ENCODE measurements around the gene GIGYF2.
"Not testable (repeated sequence)": the region's sequence is repeated elsewhere in the genome, so short reads cannot be mapped to it uniquely, and the experiment has no call there.

Gene GIGYF2

DNA sequence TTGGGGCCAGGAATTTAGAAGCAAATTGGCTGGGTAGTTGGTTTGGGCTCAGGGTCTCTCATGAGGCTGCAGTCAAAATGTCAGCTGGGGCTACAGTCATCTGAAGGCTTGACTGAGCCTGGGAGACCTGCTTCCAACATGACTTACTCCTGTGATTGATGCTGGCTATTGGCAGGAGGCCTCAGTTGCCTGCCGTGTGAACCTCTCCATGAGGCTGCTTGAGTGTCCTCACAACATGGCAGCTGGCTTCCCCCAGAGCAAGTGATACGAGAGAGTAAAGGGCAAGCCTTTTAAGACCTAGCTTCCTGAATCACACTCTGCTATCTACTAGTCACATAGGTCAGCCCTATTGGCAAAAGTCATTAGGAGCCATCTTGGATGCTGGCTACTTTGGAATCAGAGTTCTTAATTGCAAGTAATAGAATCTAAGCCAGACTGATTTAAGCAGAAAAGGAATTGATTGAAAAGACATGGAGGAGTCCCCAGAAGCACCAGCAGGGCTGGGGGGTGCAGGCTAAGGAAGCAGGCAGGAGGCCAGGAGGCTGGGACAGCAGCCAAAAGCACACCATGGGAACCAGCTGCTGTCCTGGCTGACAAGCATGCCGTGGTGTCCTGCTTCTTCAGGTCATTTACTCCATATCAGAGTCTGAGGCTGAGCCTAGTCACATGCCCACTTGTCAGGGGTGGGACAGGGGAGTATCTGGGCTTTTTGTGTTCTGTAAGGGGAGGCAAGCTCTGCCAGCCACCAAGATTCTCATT lies 7.8 kb upstream of the GIGYF2 start:
- DNase-seq (ENCODE audit: low spot score) = no peak

DNA sequence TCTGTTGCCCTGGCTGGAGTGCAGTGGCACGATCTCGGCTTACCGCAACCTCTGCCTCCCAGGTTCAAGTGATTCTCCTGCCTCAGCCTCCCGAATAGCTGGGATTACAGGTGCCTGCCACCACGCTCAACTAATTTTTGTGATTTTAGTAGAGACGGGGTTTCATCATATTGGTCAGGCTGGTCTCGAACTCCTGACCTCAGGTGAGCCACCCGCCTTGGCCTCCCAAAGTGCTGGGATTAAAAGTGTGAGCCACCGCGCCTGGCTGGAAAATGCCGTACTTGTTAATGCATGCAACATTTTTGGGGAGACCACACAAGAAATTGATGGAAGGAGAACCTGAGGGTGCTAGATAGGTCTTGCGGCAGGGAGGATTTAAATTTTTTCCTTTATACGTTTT lies 6.0 kb upstream of the GIGYF2 start:
- not testable (repeated sequence) for DNase-seq (ENCODE audit: low spot score)

DNA sequence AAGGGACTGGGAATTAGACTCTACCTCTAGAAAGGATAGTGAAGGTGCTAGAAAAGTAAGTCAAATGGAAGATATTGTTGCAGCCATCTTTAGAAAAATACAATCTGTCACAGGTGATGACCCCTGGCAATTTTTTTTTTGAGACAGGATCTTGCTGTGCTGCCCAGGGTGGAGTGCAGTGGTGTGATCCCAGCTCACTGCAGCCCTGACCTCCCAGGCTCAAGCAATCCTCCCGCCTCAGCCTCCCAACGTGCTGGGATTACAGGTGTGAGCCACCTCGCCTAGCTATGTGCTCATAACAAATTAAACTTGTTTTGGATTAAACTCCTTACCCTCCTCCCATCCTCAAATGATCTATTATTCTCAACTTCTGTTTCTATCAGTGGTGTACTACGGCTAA lies 3.8 kb upstream of the GIGYF2 start:
- DNase-seq (ENCODE audit: low spot score) = no peak

DNA sequence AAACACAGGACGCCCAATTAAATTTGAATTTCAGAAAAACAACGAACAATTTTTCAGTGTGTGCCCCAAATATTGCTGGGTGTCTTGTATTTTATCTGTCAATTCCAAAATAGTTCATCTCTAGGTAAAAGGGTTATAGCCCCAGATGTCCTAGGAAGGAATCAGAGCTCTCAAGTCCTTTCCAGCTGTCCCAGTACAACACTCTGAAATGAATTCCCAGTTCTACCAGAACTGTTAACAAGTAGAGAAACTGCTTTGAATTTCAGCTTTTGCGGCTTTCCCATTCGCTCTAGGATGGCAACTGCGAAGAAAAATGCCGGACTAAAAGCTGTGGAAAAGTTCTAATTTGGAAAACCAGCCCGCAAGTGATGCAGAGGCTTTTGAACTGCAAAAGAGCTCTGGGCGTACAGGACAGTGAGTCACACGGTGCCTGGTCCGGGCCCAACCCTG lies 497 bp upstream of the GIGYF2 start:
- no peak for DNase-seq (ENCODE audit: low spot score)

DNA sequence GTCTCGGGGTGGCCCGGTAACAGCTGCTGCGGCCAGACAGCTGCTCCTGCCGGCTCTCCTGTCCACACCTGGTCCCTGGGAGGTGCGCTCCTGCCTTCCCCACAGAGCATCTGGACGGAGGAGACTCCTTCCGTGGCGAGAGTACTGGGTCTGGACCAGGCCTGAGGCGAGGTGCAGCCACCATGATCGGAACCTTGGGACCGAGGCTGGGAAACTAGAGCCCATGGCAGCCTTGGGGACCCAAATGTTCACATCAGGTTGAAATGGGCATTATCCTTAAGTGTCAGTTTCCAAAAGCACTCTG lies 628 bp downstream of the GIGYF2 start:
- DNase-seq (ENCODE audit: low spot score) = peak; percentile 3

DNA sequence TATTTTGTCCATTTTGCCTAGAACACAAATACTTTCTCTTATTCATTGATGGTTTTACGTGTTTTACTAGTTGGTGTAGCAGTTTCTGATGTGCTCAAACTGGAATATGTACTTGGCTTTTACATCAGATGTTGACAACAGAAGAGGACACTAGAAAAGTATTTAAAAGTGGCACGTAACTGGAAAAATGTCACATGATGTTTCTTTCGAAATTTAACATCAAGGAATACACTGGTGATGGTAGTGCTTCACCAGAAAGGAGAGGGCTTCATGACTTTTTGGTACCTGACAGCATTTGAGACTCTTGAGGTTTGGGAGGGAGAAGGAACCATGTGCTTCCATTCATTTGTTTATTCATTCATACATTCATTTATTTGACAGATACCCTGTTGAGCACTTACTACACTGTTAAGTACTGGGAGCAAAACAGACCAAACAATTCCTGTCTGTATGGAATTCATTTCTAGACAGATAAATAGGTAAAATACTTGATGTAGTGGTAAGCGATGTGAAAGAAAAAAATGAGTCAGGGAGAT lies 1.5 kb downstream of the GIGYF2 start:
- no peak for DNase-seq (ENCODE audit: low spot score)

DNA sequence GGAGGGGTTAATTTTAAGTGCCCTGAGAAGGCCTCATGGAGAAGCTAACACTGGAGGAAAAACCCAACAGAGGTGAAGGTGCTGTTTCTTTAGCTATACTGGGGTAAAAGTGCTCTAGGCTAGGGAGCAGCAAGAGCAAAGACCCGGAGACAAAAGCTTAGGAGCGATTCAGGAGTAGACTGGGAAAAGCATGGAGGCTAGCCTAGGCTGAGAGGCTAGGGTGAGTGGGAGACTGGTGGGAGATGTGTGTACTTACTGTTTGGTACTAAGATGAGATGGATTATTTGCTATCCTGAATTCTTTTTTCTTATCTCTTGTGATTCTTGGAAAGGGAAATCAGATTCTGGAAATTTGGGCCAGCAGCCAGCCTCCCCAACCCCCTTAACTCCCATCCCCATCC lies 2.0 kb downstream of the GIGYF2 start:
- DNase-seq (ENCODE audit: low spot score) = no peak

DNA sequence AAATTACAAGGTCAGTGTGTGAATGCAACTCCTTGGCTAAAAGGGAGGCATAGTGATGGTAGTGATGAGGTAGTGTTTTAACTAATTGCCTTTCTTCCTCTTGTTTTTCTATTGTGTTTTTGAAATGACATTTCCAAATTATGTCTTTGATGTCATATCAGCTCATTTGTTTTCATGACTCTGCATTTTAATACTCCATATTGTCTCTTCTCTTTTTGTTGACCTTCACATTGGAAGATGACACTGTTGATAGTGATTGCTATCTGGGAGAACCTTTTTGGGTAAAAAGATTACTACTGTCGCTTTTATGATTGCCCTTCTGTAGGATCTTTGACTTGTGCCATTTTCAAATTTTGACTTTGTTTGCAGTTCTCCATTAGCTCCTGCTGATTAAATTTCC lies 3.0 kb downstream of the GIGYF2 start:
- DNase-seq (ENCODE audit: low spot score) = no peak

DNA sequence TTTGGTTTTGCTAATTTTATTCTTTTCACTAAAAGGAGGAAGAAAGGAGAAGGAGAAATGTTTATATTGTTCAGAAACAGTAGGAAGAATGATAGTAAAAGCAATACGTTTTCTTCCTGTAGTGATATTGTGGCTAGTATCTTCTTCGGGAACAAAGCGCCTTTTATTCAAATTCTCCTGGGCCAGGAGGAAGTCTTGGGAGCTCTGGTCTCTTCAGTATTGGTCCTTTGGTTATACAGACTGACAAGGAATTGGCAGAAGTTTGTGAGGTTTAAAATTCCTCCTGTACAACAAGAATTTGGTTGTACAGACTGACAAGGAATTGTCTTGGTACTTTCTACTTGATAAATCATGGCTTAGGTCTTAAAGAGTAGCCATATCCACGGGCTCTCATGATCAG lies 9.9 kb downstream of the GIGYF2 start:
- no peak for DNase-seq (ENCODE audit: low spot score)

DNA sequence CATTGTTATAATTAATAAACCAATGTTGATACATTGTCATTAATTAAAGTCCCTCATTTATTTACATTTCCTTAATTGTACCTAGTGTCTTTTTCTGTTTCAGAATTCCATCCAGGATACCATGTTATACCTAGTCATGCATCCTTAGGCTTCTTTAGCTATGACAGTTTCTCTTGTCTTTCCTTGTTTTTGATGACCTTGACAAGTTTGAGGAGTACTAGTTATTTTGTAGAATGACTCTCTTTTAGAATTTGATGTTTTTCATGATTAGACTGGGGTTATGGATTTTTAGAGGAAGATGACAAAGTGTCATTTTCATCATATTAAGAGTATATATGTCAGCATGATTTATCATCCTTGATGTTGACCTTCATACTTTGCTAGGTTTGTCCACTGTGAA lies 16.4 kb downstream of the GIGYF2 start:
- no peak for DNase-seq (ENCODE audit: low spot score)

DNA sequence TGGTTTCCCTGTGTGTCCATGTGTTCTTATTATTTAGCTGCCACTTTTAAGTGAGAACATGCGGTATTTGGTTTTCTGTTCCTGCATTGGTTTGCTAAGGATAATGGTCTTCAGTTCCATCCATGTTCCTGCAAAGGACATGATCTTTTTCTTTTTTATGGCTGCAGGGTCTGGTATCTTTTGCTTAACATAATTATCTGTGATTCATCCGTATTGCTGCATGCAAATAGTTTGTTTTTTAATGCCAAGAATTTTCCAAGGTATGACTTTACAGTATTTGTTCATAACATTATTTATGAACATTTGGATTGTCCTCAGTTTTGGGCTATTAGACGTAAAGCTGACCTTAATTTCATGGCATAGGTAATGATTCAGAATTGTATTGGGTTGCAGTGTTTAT lies 17.8 kb downstream of the GIGYF2 start:
- DNase-seq (ENCODE audit: low spot score) = no peak

DNA sequence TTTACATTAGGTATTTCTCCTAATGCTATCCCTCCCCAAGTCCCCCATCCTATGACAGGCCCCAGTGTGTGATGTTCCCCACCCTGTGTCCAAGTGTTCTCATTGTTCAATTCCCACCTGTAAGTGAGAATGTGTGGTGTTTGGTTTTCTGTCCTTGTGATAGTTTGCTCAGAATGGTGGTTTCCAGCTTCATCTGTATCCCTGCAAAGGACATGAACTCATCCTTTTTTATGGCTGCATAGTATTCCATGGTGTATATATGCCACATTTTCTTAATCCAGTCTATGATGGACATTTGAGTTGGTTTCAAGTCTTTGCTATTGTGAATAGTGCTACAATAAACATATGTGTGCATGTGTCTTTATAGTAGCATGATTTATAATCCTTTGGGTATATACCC lies 22.9 kb downstream of the GIGYF2 start:
- DNase-seq (ENCODE audit: low spot score) = not testable (repeated sequence)

DNA sequence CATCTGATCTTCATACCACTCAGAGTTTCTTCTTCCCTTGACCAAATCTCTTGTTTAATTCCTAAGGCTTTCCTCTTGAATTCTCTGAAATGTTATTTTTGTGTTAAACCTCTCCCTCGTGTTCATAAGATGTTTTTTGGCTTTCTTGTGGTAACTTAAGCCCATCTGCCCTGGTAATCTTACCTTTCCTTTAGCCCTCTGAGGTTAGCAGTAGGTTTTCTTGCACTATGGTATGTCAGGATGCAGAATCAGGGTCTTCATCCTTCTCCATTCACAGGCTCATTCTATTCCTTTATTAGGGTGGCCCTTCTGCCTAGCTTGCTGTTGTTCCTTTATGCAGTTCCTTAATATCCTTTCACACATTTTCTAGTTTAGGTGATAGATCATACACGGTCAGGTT lies 24.1 kb downstream of the GIGYF2 start:
- no peak for DNase-seq (ENCODE audit: low spot score)

DNA sequence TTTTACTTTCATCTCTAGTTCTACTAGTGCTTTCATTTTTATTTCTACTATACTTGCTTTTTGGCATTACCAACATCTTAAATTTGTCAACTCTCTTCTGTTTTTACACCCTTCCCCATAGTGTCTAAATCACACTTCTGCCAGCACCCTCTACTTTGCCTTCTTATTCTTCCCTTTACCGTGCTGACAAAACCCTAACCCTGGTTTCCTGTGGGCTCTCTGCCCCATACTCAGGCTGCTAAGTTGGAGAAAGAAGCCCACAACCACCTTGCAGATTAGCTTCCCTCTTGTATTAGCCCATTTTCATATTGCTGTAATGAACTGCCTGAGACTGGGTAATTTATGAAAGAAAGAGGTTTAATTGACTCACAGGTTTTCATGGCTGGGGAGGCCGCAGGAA lies 24.8 kb downstream of the GIGYF2 start:
- DNase-seq (ENCODE audit: low spot score) = no peak

DNA sequence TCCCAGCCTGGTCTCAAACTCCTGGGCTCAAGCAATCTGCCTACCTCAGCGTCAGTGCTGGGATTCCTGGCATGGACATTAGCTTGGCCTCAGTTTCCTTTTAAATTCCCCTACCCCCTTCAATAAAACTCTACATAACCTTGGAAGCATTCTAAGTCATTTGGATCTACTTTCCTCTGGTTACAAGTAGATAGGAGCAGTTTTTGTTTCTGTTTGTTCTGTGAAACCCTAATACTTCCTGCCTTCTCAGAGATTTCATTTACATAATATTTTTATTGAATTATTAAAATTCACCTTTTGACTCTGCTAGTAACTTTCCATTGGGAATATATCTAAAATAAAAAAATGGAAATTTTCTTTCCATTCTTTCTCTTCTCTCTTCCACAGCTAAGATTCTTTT lies 25.9 kb downstream of the GIGYF2 start:
- no peak for DNase-seq (ENCODE audit: low spot score)

DNA sequence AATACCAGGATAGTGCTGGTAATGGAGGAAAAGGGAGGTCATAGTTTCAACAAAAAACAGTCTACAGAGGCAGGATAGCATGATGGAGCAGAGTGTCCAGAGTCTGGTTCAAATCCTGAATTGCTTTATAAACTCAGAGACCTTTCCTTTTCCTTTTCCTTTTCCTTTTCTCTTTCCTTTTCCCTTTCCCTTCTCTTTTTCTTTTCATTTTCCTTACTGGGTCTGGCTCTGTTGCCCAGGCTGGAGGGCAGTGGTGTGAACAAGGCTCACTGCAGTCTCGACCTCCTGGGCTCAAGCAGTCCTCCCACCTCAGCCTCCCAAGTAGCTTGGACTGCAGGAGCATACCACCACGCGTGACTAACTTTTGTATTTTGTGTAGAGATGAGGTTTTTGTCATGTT lies 31.7 kb downstream of the GIGYF2 start:
- DNase-seq (ENCODE audit: low spot score) = no peak

DNA sequence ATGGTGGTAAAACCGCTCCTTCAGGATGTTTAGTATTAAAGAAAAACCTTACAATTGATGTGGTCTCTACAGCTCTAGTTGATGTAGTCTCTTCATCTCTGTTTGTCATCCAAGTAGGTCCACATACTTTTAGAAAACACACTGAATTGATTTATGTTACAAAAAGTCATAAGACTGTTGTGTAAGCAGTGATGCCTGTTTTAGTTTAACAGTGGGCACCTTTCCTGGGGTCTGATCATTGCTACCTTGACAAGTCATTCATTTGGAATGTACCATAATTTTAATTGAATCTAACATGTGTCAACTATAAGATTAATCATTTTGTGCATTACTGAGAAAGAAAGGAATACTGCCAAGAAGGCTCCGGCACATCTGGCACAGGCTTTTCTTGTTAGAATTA lies 34.3 kb downstream of the GIGYF2 start:
- DNase-seq (ENCODE audit: low spot score) = no peak

DNA sequence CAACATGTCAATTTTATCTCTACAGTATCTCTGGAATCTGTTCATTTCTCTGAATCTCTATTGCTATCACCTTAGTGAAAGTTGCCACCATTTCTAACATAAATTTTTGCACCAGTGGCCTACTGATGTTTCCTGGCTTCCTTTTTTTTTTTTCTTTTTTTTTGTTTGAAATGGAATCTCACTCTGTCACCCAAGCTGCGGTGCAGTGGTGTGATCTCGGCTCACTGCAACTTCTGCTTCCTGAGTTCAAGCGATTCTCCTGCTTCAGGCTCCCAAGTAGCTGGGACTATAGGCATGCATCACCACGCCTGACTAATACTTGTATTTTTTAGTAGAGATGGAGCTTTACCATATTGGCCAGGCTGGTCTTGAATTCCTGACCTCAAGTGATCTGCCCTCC lies 44.2 kb downstream of the GIGYF2 start:
- DNase-seq (ENCODE audit: low spot score) = no peak

DNA sequence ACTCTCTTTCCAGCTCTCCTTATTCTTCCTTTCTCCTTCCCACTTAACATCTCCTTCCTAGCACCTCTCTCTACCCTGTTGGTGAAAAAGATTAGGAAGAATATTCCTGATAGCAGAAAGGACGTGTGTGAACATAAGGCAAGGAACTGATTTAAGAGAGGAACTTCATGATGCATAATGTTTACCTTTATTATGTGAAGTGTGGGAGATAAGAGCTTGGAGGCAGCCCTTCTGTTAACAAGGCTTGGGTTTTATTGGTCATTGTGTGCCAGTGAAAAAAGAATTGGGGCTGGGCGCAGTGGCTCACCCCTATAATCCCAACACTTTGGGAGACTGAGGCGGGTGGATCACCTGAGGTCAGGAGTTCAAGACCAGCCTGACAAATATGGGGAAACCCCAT lies 44.8 kb downstream of the GIGYF2 start:
- no peak for DNase-seq (ENCODE audit: low spot score)

DNA sequence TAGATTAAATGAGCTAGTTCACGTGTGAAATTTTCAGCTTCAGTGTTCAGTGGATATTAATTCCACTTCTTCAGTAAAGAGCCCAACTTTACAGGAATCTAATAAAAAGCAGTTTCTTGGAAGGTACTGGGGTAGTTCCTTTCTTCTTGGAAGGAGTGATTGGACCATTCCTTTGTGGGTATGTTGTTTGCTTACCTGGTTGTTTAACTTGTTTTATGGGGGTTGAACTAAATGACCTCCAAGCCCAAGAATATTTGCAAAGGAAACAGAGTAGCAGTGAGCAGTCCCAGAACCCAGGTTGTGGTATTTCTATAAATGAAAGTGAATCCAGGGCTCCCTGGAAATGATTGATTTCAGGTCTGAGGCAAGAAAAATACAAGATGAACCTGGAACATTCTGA lies 47.8 kb downstream of the GIGYF2 start:
- DNase-seq (ENCODE audit: low spot score) = no peak

DNA sequence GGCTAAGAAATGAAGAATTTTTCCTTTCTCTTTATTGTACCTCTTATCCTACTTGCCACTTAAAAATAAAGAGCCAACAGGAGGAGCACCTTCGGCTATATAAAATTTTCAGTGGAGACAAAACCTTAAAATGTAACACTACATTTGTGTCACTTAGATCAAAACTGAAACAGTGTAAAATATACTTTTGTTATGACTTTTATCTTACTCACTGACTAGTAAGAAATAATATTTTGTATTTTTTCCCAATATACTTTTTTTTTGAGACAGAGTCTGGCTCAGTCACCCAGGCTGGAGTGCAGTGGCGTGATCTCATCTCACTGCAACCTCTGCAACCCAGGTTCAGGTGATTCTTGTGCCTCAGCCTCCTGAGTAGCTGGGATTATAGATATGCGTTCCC lies 50.9 kb downstream of the GIGYF2 start:
- DNase-seq (ENCODE audit: low spot score) = no peak

DNA sequence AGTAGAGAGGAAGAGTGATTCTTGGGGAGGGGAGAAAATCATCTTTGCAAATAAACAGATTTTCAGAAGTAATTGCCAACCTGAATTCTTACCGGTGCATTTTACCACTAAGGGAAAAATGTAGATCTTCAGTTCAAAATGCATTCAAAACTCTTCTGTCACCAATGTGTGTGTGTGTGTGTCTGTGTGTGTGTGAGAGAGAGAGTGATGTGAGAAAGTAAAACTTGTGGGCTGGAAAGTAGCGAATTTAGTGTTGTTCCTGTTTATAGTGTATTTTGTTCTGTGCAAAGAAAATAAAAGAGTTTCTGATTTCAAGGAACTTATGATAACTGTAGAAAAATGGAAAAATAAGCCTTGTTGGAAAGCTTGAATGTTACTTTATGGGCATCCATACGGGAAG lies 52.2 kb downstream of the GIGYF2 start:
- no peak for DNase-seq (ENCODE audit: low spot score)

DNA sequence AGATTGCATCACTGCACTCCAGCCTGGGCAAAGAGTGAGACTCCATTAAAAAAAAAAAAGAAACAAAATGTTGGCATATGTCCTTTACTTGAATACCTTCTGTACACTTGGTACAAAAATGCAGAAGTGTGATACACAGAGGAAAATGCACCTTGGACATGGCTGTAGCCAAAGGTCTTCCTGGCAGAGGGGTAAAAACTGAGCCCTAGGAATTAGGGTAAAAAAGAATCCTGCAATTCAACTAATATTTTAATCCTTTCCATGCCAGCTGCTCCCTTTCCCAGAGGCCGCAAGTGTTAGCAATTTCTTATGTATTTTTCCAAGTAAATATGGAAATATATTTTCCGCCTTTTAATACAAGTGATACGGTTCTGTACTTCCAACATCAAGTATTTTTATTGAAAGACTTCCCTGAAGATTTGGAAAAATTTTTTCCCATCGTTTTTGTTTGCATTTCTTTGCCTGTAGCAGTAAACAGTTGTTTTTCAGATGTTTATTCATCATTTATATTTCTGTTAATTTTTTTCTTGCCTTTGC lies 53.1 kb downstream of the GIGYF2 start:
- DNase-seq (ENCODE audit: low spot score) = no peak

DNA sequence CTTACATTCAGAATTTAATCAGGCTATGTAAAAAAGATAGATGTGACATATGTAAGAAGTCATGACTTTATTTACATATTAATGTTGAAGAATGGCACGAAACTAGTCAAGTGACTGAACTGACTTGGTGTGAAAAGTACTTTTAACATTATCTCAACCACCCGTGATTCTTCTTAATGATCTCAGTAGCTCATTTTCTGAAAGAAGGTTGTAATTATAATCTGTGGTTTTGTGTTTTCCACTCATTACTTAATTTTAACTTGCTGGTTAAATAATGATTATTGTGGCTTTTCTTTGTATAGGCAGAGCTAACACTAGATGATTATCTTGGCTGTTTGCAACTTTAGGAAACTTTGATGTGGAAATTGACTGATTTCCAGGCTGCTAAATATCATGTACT lies 60.8 kb downstream of the GIGYF2 start:
- DNase-seq (ENCODE audit: low spot score) = no peak

All from kidney capillary endothelial cell (primary cell).